ENCODE data around the gene TC2N.

DNA sequence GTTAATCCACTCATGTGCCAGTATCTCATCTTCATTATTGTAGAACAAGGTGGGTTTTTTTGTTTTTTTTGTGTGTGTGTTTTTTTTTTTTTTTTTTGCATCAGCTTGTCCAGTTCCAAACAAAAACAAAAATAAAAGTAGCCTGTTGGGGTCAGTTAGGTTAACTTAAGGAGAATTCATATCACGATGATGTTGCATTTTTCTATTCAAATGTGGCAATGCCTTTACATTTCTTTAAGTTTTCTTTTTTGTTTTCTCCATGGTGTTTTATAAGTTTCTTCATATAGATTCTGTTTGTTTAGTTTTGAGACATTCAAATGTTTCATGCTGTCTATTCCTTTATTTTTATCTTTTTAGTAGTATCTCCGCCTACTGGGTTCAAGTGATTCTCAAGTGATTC lies 119.3 kb downstream of the TC2N start:
- TF ChIP-seq, protein P1, sequence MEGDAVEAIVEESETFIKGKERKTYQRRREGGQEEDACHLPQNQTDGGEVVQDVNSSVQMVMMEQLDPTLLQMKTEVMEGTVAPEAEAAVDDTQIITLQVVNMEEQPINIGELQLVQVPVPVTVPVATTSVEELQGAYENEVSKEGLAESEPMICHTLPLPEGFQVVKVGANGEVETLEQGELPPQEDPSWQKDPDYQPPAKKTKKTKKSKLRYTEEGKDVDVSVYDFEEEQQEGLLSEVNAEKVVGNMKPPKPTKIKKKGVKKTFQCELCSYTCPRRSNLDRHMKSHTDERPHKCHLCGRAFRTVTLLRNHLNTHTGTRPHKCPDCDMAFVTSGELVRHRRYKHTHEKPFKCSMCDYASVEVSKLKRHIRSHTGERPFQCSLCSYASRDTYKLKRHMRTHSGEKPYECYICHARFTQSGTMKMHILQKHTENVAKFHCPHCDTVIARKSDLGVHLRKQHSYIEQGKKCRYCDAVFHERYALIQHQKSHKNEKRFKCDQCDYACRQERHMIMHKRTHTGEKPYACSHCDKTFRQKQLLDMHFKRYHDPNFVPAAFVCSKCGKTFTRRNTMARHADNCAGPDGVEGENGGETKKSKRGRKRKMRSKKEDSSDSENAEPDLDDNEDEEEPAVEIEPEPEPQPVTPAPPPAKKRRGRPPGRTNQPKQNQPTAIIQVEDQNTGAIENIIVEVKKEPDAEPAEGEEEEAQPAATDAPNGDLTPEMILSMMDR (IDR thresholded peaks at IDR 0.05; ENCODE audit: borderline replicate concordance, extremely low read depth, low read length, poor library complexity, severe bottlenecking), result no peak
- TF ChIP-seq EZH2 (IDR thresholded peaks at IDR 0.05; ENCODE audit: borderline replicate concordance, low read depth, low read length, severe bottlenecking), result no peak

Measured in DND-41 (cell line).